GM19193 (cell line): ENCODE results near the gene BAD.

Experiments
- POLR2A ChIP-seq: IDR thresholded peaks from 4 replicates; pipeline ENCODE4 v1.6.1; 2011; ENCODE audit not compliant: insufficient read depth, insufficient read length; ENCODE audit errors: extremely low read depth

BAD gene

GRCh38 chr11:64263021-64263946 is 21.2 kb downstream of the BAD start:
- TF ChIP-seq POLR2A: no peak

GRCh38 chr11:64262271-64263002 is 22.0 kb downstream of the BAD start:
- TF ChIP-seq POLR2A: no peak

GRCh38 chr11:64261556-64262080 is 22.8 kb downstream of the BAD start:
- no peak for TF ChIP-seq POLR2A

GRCh38 chr11:64260147-64260708 is 24.2 kb downstream of the BAD start:
- no peak for TF ChIP-seq POLR2A

- no peak for TF ChIP-seq POLR2A
These were observed 24.9 kb downstream of the BAD start for GRCh38 chr11:64259533-64260067.

GRCh38 chr11:64258946-64259532 is 25.4 kb downstream of the BAD start:
- no peak for TF ChIP-seq POLR2A

GRCh38 chr11:64258356-64258755 is 26.1 kb downstream of the BAD start:
- no peak for TF ChIP-seq POLR2A

- TF ChIP-seq POLR2A: no peak
These were observed 28.2 kb downstream of the BAD start for GRCh38 chr11:64256300-64256699.

GRCh38 chr11:64255135-64256128 is 29.0 kb downstream of the BAD start:
- no peak for TF ChIP-seq POLR2A

- TF ChIP-seq POLR2A: no peak
These were observed 30.1 kb downstream of the BAD start for GRCh38 chr11:64254326-64254725.

GRCh38 chr11:64253481-64253880 is 31.0 kb downstream of the BAD start:
- no peak for TF ChIP-seq POLR2A

- TF ChIP-seq POLR2A: no peak
These were observed 31.4 kb downstream of the BAD start for GRCh38 chr11:64253043-64253442.
